Liver (tissue), 3 donors: Measurements from ENCODE around the gene L3HYPDH.

Experiments
- FOXA1 ChIP-seq: IDR thresholded peaks from 2 replicates; pipeline ENCODE4 v1.6.1; 2016; ENCODE audit warnings: antibody characterized with exemption
- FOXA2 ChIP-seq: IDR thresholded peaks from 2 replicates; pipeline ENCODE4 v1.6.1; 2016; ENCODE audit warnings: antibody characterized with exemption
- GABPA ChIP-seq, 2 donors: IDR thresholded peaks in 1 of 2; conservative IDR thresholded peaks in 1 of 2; 2 replicates each; pipeline ENCODE4 v1.6.1; 2016; ENCODE audit warnings: antibody characterized with exemption in 2 of 2, mild to moderate bottlenecking in 1 of 2, moderate library complexity in 1 of 2
- HNF4G ChIP-seq: IDR thresholded peaks from 2 replicates; pipeline ENCODE4 v1.6.1; 2016; ENCODE audit warnings: antibody characterized with exemption
- JUND ChIP-seq, 2 donors: IDR thresholded peaks; 2 replicates each; pipeline ENCODE4 v1.6.1; 2016; ENCODE audit warnings: antibody characterized with exemption in 2 of 2
- RAD21 ChIP-seq, 2 donors: IDR thresholded peaks; 2 replicates each; pipeline ENCODE4 v1.6.1; 2016; ENCODE audit warnings: antibody characterized with exemption in 2 of 2, mild to moderate bottlenecking in 2 of 2
- REST ChIP-seq: IDR thresholded peaks from 2 replicates; pipeline ENCODE4 v1.6.1; 2016; ENCODE audit warnings: antibody characterized with exemption, mild to moderate bottlenecking
- RXRA ChIP-seq, 2 donors: IDR thresholded peaks; 2 replicates each; pipeline ENCODE4 v1.6.1; 2017 to 2018; ENCODE audit warnings: antibody characterized with exemption in 2 of 2, mild to moderate bottlenecking in 1 of 2
- SP1 ChIP-seq: IDR thresholded peaks from 2 replicates; pipeline ENCODE4 v1.6.1; 2018; ENCODE audit warnings: antibody characterized with exemption, mild to moderate bottlenecking
- TAF1 ChIP-seq: conservative IDR thresholded peaks from 2 replicates; pipeline ENCODE4 v1.6.1; 2016; ENCODE audit warnings: antibody characterized with exemption, mild to moderate bottlenecking
- YY1 ChIP-seq: IDR thresholded peaks from 2 replicates; pipeline ENCODE4 v1.6.1; 2016; ENCODE audit warnings: antibody characterized with exemption, mild to moderate bottlenecking
- TF ChIP-seq, protein P1 (sequence below): fragments of 150-350 bp; IDR thresholded peaks from 2 replicates; pipeline ENCODE4 v1.5.1; 2017; ENCODE audit warnings: improper control_type of control experiment, low read depth, low read length; ENCODE audit not compliant: missing input control
- TF ChIP-seq, protein P2 (sequence below): IDR thresholded peaks from 2 replicates; pipeline ENCODE4 v1.6.1; 2016; ENCODE audit warnings: antibody characterized with exemption
- donor health status: healthy.
- donor health status: healthy.

GRCh38 chr14:59460378-59460777 lies 23.8 kb downstream of the L3HYPDH start:
- no peak for TF ChIP-seq RAD21 (IDR thresholded peaks at IDR 0.05)
- TF ChIP-seq, protein P1, sequence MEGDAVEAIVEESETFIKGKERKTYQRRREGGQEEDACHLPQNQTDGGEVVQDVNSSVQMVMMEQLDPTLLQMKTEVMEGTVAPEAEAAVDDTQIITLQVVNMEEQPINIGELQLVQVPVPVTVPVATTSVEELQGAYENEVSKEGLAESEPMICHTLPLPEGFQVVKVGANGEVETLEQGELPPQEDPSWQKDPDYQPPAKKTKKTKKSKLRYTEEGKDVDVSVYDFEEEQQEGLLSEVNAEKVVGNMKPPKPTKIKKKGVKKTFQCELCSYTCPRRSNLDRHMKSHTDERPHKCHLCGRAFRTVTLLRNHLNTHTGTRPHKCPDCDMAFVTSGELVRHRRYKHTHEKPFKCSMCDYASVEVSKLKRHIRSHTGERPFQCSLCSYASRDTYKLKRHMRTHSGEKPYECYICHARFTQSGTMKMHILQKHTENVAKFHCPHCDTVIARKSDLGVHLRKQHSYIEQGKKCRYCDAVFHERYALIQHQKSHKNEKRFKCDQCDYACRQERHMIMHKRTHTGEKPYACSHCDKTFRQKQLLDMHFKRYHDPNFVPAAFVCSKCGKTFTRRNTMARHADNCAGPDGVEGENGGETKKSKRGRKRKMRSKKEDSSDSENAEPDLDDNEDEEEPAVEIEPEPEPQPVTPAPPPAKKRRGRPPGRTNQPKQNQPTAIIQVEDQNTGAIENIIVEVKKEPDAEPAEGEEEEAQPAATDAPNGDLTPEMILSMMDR, result no peak
- TF ChIP-seq FOXA1, result no peak
- TF ChIP-seq REST, result no peak
- no peak for TF ChIP-seq YY1
- TF ChIP-seq RXRA (IDR thresholded peaks at IDR 0.05), result no peak
- TF ChIP-seq TAF1, result no peak
- TF ChIP-seq HNF4G, result no peak
- no peak for TF ChIP-seq SP1
- TF ChIP-seq, protein P2, sequence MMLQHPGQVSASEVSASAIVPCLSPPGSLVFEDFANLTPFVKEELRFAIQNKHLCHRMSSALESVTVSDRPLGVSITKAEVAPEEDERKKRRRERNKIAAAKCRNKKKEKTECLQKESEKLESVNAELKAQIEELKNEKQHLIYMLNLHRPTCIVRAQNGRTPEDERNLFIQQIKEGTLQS, result no peak
- TF ChIP-seq FOXA2, result no peak
- no peak for TF ChIP-seq JUND (IDR thresholded peaks at IDR 0.05)
- TF ChIP-seq GABPA (IDR thresholded peaks at IDR 0.05 in 1 of 2, conservative IDR thresholded peaks at IDR 0.05 in 1 of 2), result no peak
